MCF 10A (cell line): ENCODE measurements around the gene GPR26. TPM values are rescaled to one million over a fixed set of nuclear protein-coding genes. Genes with fewer than 3 reads are reported as not detected.
"Not testable (repeated sequence)": the region's sequence is repeated elsewhere in the genome, so short reads cannot be mapped to it uniquely, and the experiment has no call there.

Source experiments
- BruUV-seq: library from RNA; stranded (reverse); fragments of 400-500 nt; replicated peaks from 2 replicates; lab custom pipeline; 2021; lab: Mats Ljungman, UMichigan
- CTCF ChIA-PET: fragments of 300-600 bp; sonication (Branson Sonifier 250); formaldehyde crosslinking; extraction: SDS; loops from one replicate; lab custom pipeline; 2021; ENCODE audit warnings: antibody characterized with exemption, inconsistent platforms; lab: Yijun Ruan, JAX
- POLR2A ChIA-PET: fragments of 300-600, 350-650 bp; sonication (Branson Sonifier 250); formaldehyde crosslinking; extraction: SDS; loops from one replicate; lab custom pipeline; 2020; ENCODE audit warnings: antibody characterized with exemption, inconsistent platforms; lab: Yijun Ruan, JAX
- DNase-seq: peaks from one replicate; pipeline ENCODE4 v3.0.0-alpha.2; 2018; ENCODE audit not compliant: unreplicated experiment
- H3K27ac Mint-ChIP-seq: one replicate; pipeline ENCODE4 v1.8.0; 2022; ENCODE audit warnings: mild to moderate bottlenecking, low read depth, mixed read lengths; ENCODE audit not compliant: unreplicated experiment
- H3K27me3 Mint-ChIP-seq: one replicate; pipeline ENCODE4 v1.8.0; 2022; ENCODE audit warnings: mixed read lengths; ENCODE audit not compliant: insufficient read depth, unreplicated experiment
- H3K36me3 Mint-ChIP-seq: one replicate; pipeline ENCODE4 v1.8.0; 2022; ENCODE audit warnings: mild to moderate bottlenecking, moderate library complexity, mixed read lengths; ENCODE audit not compliant: insufficient read depth, unreplicated experiment
- H3K4me1 Mint-ChIP-seq: one replicate; pipeline ENCODE4 v1.8.0; 2022; ENCODE audit warnings: mixed read lengths; ENCODE audit not compliant: insufficient read depth, unreplicated experiment
- H3K4me3 Mint-ChIP-seq: one replicate; pipeline ENCODE4 v1.8.0; 2022; ENCODE audit warnings: mild to moderate bottlenecking, moderate library complexity, mixed read lengths; ENCODE audit not compliant: unreplicated experiment
- H3K9me3 Mint-ChIP-seq: one replicate; pipeline ENCODE4 v1.8.0; 2022; ENCODE audit warnings: mixed read lengths; ENCODE audit not compliant: unreplicated experiment
- CTCF ChIP-seq: fragments of 200-600 bp; IDR thresholded peaks from one replicate; pipeline ENCODE4 v1.8.0; 2022; ENCODE audit warnings: antibody characterized with exemption, mild to moderate bottlenecking; ENCODE audit not compliant: unreplicated experiment
- intact Hi-C: fragments of 100-400 bp; cut with micrococcal nuclease; formaldehyde crosslinking; loops from 2 replicates; pipeline ENCODE4 v1.14.1; 2022
- total RNA-seq: library from RNA; stranded (reverse); gene quantifications from 2 replicates; pipeline ENCODE4 v1.2.3, GENCODE V29; 2022

The GPR26 gene
- total RNA-seq, 1 experiment from 2014 or later: not detected

- DNase-seq: no peak
- no peaks in the 10 kb centered on the region for H3K9me3 Mint-ChIP-seq
- intact Hi-C loops: no loop called here
- peaks cover 84% of the 10 kb centered on the region for H3K27me3 Mint-ChIP-seq
- no peaks in the 10 kb centered on the region for H3K36me3 Mint-ChIP-seq
- no TSS peak for BruUV-seq
- no peak for TF ChIP-seq CTCF
- H3K4me1 Mint-ChIP-seq: no peaks in the 10 kb centered on the region
- POLR2A ChIA-PET: no interaction called here
- no peak overlapping the region for H3K4me3 Mint-ChIP-seq
- H3K27ac Mint-ChIP-seq: no peak overlapping the region
- CTCF ChIA-PET: no interaction called here
Measured at GRCh38 chr10:123724747-123725146, 58.6 kb downstream of the GPR26 start.

- ChIA-PET CTCF (interaction anchor here (1.0 kb wide), 1 partner anchor 30 kb away, joined by 3 read pairs; no protein-coding TSS in a partner anchor), POLR2A (interaction anchor here (0.7 kb wide), 1 partner anchor 271 kb away, joined by 3 read pairs; no protein-coding TSS in a partner anchor)
- Mint-ChIP-seq H3K9me3 (no peaks in the 10 kb centered on the region), H3K36me3 (no peaks in the 10 kb centered on the region), H3K27ac (no peak overlapping the region), H3K4me1 (no peaks in the 10 kb centered on the region), H3K27me3 (peaks cover 70% of the 10 kb centered on the region), H3K4me3 (no peak overlapping the region)
- DNase-seq: no peak
- BruUV-seq: no TSS peak
- intact Hi-C loops: no loop called here
- no peak for TF ChIP-seq CTCF
Measured at GRCh38 chr10:123726381-123726780, 60.2 kb downstream of the GPR26 start.

GRCh38 chr10:123726836-123727235 is 60.7 kb downstream of the GPR26 start:
- no peaks in the 10 kb centered on the region for H3K36me3 Mint-ChIP-seq
- no peaks in the 10 kb centered on the region for H3K4me1 Mint-ChIP-seq
- peaks cover 66% of the 10 kb centered on the region for H3K27me3 Mint-ChIP-seq
- H3K9me3 Mint-ChIP-seq: no peaks in the 10 kb centered on the region
- no peak overlapping the region for H3K27ac Mint-ChIP-seq
- no TSS peak for BruUV-seq
- ChIA-PET POLR2A (no interaction called here), CTCF (no interaction called here)
- no peak for DNase-seq
- H3K4me3 Mint-ChIP-seq: no peak overlapping the region
- no peak for TF ChIP-seq CTCF
- intact Hi-C loops: no loop called here

- Mint-ChIP-seq H3K9me3 (no peaks in the 10 kb centered on the region), H3K4me1 (no peaks in the 10 kb centered on the region), H3K4me3 (no peak overlapping the region), H3K27ac (no peak overlapping the region), H3K27me3 (peaks cover 40% of the 10 kb centered on the region), H3K36me3 (no peaks in the 10 kb centered on the region)
- CTCF ChIA-PET: no interaction called here
- no peak for TF ChIP-seq CTCF
- intact Hi-C loops: no loop called here
- no TSS peak for BruUV-seq
- POLR2A ChIA-PET: no interaction called here
- DNase-seq: no peak
Measured at GRCh38 chr10:123729523-123729922, 63.4 kb downstream of the GPR26 start.

- H3K4me1 Mint-ChIP-seq, H3K9me3 Mint-ChIP-seq, H3K27ac Mint-ChIP-seq, POLR2A ChIA-PET, CTCF ChIA-PET, H3K36me3 Mint-ChIP-seq, BruUV-seq, DNase-seq, H3K4me3 Mint-ChIP-seq, intact Hi-C loops: not testable (repeated sequence)
- peaks cover 11% of the 10 kb centered on the region for H3K27me3 Mint-ChIP-seq
Measured at GRCh38 chr10:123736917-123737316, 70.8 kb downstream of the GPR26 start.
